Loucy (cell line): ENCODE results near the gene CHST11.

ENCODE experiments used
- CTCF ChIP-seq: fragments of 200-600 bp; sonication (generic); conservative IDR thresholded peaks from 2 replicates; pipeline ENCODE4 v1.5.1; 2014; ENCODE audit warnings: mild to moderate bottlenecking, antibody characterized with exemption, low read length
- EZH2phosphoT487 ChIP-seq: fragments of 200-600 bp; IDR thresholded peaks from 2 replicates; pipeline ENCODE4 v1.6.1; 2018; ENCODE audit warnings: antibody characterized with exemption, mild to moderate bottlenecking, moderate library complexity, borderline replicate concordance

DNA sequence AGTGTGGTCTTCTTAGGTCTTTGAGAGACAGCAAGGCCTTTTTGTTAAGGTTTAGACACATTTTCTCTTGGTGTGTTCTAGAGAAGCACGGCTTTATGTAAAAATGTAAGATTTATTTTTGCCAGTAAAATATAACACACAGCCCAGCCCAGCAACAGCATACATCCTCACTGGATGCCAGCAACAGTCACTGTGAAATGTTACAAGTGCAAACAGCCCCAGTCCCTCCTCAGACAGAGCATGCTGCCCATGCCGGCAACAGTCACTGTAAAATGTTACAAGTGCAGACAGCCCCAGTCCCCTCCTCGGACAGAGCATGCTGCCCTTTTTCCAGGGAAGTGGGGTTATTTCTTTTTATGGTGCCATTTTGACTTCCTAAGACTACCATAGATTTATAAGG lies 207.6 kb downstream of the CHST11 start:
- TF ChIP-seq CTCF (no peak), EZH2phosphoT487 (no peak)
